ENCODE data around the gene STAMBPL1.
A peak's percentile ranks its signal among the peaks of the same experiment; 100 is the strongest.

The STAMBPL1 gene

DNA sequence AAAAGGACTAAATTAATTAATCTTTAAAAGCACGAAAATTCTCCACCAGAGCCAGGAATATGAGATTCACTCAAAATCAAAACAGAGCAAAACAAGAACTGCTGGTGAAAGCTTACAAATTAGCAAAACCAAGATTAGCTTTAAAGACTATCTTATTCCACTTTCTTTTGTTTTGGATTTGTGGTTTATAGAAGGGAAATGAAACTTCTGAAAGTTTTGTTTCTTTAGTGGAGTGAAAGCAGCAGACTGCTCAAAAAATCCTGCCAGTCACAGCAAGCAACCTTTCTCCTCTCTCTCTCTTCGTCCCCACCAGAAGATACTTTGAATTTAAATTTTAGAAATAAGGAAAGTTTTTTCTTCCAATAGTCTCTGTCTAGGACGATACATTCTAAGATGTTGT, 64.8 kb downstream of the STAMBPL1 start:
- Histone ChIP-seq H3K4me3 (ENCODE audit: low read length) (no peak overlapping the region), H3K9me3 (ENCODE audit: control insufficient read depth, insufficient read depth, low read length) (no peaks in the 10 kb centered on the region), H3K27ac (ENCODE audit: low read depth, low read length) (no peak overlapping the region), H3K36me3 (ENCODE audit: control insufficient read depth, low read length) (no peaks in the 10 kb centered on the region), H3F3A (ENCODE audit: control insufficient read depth, insufficient read depth) (peaks cover 5% of the 10 kb centered on the region; the same call in 1 of the 2 replicates), H3K4me1 (ENCODE audit: control insufficient read depth, low read length) (peaks cover 14% of the 10 kb centered on the region), H3K79me2 (ENCODE audit: control insufficient read depth, low read length) (no peaks in the 10 kb centered on the region), H3K9me2 (replicated peaks; ENCODE audit: control insufficient read depth, low read length) (no peaks in the 10 kb centered on the region), H4K20me1 (ENCODE audit: control insufficient read depth, insufficient read depth, low read depth, low read length) (no peaks in the 10 kb centered on the region), H3K27me3 (ENCODE audit: control insufficient read depth, low read length) (no peaks in the 10 kb centered on the region), H3K4me2 (ENCODE audit: low read length) (peak overlapping the region; percentile 37)
- no peak for TF ChIP-seq EZH2phosphoT487 (IDR thresholded peaks at IDR 0.05; ENCODE audit: borderline replicate concordance, low read length)
- TF ChIP-seq, protein P1, sequence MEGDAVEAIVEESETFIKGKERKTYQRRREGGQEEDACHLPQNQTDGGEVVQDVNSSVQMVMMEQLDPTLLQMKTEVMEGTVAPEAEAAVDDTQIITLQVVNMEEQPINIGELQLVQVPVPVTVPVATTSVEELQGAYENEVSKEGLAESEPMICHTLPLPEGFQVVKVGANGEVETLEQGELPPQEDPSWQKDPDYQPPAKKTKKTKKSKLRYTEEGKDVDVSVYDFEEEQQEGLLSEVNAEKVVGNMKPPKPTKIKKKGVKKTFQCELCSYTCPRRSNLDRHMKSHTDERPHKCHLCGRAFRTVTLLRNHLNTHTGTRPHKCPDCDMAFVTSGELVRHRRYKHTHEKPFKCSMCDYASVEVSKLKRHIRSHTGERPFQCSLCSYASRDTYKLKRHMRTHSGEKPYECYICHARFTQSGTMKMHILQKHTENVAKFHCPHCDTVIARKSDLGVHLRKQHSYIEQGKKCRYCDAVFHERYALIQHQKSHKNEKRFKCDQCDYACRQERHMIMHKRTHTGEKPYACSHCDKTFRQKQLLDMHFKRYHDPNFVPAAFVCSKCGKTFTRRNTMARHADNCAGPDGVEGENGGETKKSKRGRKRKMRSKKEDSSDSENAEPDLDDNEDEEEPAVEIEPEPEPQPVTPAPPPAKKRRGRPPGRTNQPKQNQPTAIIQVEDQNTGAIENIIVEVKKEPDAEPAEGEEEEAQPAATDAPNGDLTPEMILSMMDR (IDR thresholded peaks at IDR 0.05; ENCODE audit: low read depth, low read length, poor library complexity, severe bottlenecking), result no peak

- H3K27me3 ChIP-seq (ENCODE audit: control insufficient read depth, low read length), result no peaks in the 10 kb centered on the region
- no peak overlapping the region for H3K4me2 ChIP-seq (ENCODE audit: low read length)
- no peaks in the 10 kb centered on the region for H3K9me2 ChIP-seq (replicated peaks; ENCODE audit: control insufficient read depth, low read length)
- H3K9me3 ChIP-seq (ENCODE audit: control insufficient read depth, insufficient read depth, low read length), result no peaks in the 10 kb centered on the region
- no peaks in the 10 kb centered on the region for H4K20me1 ChIP-seq (ENCODE audit: control insufficient read depth, insufficient read depth, low read depth, low read length)
- H3K4me3 ChIP-seq (ENCODE audit: low read length), result no peak overlapping the region
- H3K36me3 ChIP-seq (ENCODE audit: control insufficient read depth, low read length), result no peaks in the 10 kb centered on the region
- H3K4me1 ChIP-seq (ENCODE audit: control insufficient read depth, low read length), result peaks cover 14% of the 10 kb centered on the region
- peaks cover 5% of the 10 kb centered on the region; the same call in 1 of the 2 replicates for H3F3A ChIP-seq (ENCODE audit: control insufficient read depth, insufficient read depth)
- TF ChIP-seq EZH2phosphoT487 (IDR thresholded peaks at IDR 0.05; ENCODE audit: borderline replicate concordance, low read length), result no peak
- TF ChIP-seq, protein P1 (IDR thresholded peaks at IDR 0.05; ENCODE audit: low read depth, low read length, poor library complexity, severe bottlenecking), result no peak
- no peaks in the 10 kb centered on the region for H3K79me2 ChIP-seq (ENCODE audit: control insufficient read depth, low read length)
- no peak overlapping the region for H3K27ac ChIP-seq (ENCODE audit: low read depth, low read length)
Measured at GRCh38 chr10:88946200-88946599, 66.2 kb downstream of the STAMBPL1 start.

- Histone ChIP-seq H3K79me2 (ENCODE audit: control insufficient read depth, low read length) (no peaks in the 10 kb centered on the region), H3K27ac (ENCODE audit: low read depth, low read length) (no peak overlapping the region), H4K20me1 (ENCODE audit: control insufficient read depth, insufficient read depth, low read depth, low read length) (no peaks in the 10 kb centered on the region), H3K4me2 (ENCODE audit: low read length) (no peak overlapping the region), H3K9me2 (replicated peaks; ENCODE audit: control insufficient read depth, low read length) (no peaks in the 10 kb centered on the region), H3K36me3 (ENCODE audit: control insufficient read depth, low read length) (no peaks in the 10 kb centered on the region), H3F3A (ENCODE audit: control insufficient read depth, insufficient read depth) (peaks cover 5% of the 10 kb centered on the region; the same call in 1 of the 2 replicates), H3K4me3 (ENCODE audit: low read length) (no peak overlapping the region), H3K27me3 (ENCODE audit: control insufficient read depth, low read length) (no peaks in the 10 kb centered on the region), H3K4me1 (ENCODE audit: control insufficient read depth, low read length) (peaks cover 14% of the 10 kb centered on the region), H3K9me3 (ENCODE audit: control insufficient read depth, insufficient read depth, low read length) (no peaks in the 10 kb centered on the region)
- TF ChIP-seq EZH2phosphoT487 (IDR thresholded peaks at IDR 0.05; ENCODE audit: borderline replicate concordance, low read length), result no peak
- TF ChIP-seq, protein P1 (IDR thresholded peaks at IDR 0.05; ENCODE audit: low read depth, low read length, poor library complexity, severe bottlenecking), result no peak
Measured at GRCh38 chr10:88946965-88947590, 67.0 kb downstream of the STAMBPL1 start.
